C4-2B (cell line): ENCODE measurements around the gene WRAP73.
A peak's percentile ranks its signal among the peaks of the same experiment; 100 is the strongest.

Experiments used
- H3K27ac ChIP-seq: fragments of 450-650 bp; 2 replicates; pipeline ENCODE4 v1.5.1; 2017
- ZFX ChIP-seq: fragments of 450-650 bp; IDR thresholded peaks from 2 replicates; pipeline ENCODE4 v1.6.1; 2017
- TF ChIP-seq, protein P1 (sequence below): fragments of 450-650 bp; conservative IDR thresholded peaks from 2 replicates; pipeline ENCODE4 v1.5.1; 2017; ENCODE audit warnings: mild to moderate bottlenecking

The WRAP73 gene

DNA sequence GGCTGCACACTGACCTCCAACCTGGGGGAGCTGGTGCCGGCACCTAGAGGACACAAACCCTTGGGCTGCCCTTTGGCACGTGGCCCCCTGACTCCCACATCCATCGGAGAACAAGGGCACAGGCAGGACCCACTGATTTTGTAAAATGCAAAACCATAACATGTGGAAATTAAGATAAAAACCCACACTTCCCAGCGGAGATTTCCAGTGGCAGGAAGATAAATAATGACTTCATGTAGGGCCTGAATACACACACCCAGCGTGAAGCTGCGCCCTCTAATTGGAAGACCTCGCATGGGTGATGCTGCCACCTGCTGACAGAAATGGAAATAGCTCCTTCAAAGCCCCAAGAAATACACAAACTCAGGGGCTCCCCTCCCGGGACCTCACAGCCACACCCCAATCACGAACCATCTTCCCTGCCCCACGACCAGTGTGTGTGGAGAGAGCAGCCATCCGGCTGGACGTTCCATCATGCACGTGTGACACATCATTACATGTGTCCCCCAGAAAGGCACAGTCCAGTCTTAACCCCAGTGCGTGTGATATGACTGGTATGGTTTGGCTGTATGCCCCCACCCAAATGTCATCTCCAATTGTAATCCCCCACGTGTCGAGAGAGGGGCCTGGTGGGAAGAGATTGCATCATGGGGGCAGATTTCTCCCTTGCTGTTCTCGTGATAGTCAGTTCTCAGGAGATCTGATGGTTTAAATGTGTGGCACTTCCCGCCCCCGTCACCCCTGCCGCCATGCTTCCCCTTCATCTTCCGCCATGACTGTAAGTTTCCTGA, 30.8 kb downstream of the WRAP73 start:
- no peak overlapping the region for H3K27ac ChIP-seq
- TF ChIP-seq, protein P1, sequence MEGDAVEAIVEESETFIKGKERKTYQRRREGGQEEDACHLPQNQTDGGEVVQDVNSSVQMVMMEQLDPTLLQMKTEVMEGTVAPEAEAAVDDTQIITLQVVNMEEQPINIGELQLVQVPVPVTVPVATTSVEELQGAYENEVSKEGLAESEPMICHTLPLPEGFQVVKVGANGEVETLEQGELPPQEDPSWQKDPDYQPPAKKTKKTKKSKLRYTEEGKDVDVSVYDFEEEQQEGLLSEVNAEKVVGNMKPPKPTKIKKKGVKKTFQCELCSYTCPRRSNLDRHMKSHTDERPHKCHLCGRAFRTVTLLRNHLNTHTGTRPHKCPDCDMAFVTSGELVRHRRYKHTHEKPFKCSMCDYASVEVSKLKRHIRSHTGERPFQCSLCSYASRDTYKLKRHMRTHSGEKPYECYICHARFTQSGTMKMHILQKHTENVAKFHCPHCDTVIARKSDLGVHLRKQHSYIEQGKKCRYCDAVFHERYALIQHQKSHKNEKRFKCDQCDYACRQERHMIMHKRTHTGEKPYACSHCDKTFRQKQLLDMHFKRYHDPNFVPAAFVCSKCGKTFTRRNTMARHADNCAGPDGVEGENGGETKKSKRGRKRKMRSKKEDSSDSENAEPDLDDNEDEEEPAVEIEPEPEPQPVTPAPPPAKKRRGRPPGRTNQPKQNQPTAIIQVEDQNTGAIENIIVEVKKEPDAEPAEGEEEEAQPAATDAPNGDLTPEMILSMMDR: peak; percentile 93
- no peak for TF ChIP-seq ZFX

DNA sequence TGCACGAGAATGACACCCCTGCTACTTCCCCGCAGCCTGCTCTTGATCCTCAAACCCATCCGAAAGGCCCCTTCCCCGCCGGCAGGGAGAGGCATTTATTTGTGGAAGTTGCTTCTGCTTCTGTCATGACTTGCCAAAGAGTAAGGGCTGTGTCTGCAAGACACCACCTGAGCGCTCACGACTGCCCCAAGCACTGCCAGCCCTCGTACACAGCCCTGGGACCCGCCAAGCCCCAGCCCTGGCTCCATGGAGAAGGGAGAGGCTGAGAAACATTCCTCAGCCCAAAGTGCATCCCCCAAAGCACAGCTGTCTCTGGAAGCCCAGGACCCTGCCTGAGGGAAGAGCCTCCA, 31.4 kb downstream of the WRAP73 start:
- H3K27ac ChIP-seq: no peak overlapping the region
- TF ChIP-seq, protein P1: no peak
- TF ChIP-seq ZFX: no peak

DNA sequence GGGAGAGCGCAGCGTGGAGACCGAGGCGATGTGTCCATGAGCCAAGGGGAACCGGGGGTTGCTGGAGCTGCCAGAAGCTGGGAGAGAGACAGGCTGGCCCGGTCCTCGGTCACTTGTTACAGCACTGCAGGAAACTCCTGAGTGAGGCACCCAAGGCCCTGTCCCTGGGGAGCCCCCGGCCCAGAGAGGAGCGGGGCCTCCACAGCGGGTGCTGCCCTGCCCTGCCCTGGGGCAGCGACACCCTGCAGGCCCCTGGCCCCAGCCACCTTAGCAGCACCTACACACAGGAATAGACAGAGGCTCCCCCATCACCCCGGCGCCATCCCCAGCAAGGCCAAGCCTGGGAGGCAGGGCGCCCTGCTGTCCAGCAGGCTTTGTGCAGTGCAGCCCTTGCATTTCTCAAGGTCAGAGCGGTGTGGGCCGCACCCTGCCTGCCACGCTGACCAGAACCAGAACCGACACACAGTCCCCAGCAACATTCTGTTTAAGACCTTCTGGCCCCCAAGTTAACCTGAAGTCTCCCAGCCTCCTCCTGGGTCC, 32.0 kb downstream of the WRAP73 start:
- no peak for TF ChIP-seq ZFX
- TF ChIP-seq, protein P1: no peak
- no peak overlapping the region for H3K27ac ChIP-seq

DNA sequence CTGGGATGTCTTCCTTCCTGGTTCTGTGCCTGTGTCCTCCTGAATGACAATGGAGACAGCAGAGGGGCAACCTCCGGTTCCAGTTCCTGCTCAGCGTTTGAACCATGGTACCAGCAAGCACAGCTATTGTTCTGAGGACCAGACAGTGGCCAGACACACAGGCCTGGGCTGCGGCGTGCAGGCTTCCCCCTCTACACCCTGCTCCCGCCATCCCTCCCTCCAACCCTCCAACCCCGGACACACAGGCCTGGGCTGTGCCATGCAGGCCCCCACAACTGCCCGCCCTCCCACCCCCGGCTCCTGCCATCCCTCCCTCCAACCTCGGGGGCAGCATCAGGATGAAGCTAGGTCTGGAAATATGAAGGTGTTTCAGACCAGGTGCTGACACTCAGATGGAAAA, 33.0 kb downstream of the WRAP73 start:
- TF ChIP-seq, protein P1: no peak
- TF ChIP-seq ZFX: no peak
- H3K27ac ChIP-seq: no peak overlapping the region

DNA sequence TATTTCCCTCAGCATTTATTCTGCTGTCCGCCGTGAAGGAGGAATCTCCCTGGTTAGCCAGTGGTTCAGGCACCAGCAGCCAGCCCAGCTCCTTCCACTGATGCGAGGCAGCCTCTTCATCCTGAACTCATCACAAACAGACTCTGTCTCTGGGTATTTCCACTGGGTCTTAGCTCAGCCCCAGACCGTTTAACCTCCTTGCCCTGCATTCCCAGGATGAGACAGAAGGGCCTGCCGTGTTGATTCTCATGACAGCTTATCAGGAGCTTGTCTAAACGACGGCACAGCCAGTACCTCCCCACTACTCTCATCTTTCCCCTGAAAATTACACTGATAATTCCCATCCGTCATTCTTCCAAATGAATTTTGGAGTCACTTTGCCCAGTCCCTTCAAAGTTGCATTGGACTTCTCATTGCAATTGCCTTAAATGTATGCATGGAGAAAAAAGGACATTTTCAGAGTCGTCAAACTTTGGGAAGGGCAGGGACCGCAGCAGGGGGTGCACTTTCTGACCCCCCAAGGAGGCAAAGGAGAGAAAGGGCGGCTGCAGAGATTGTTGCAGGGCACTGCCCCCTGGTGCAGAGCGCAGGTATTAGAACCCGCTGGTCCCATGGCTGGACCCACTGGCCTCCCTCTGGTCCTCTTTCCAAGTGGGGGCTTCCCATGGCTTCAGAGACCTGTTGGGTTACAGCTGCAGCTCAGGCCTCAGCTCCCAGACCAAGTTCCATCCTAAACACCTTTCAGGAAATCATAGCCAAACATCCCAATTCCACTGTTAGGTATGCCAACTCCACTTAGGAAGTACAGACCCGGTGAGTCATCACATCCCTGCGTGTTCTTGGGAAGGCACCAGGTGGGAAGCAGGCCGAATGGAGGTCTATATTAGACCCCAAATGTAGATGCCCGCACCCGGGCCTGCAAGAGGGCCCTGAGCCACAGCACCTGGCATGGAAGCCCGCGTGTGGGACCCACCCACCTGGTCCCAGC, 34.9 kb downstream of the WRAP73 start:
- no peak overlapping the region for H3K27ac ChIP-seq
- TF ChIP-seq, protein P1: peak; percentile 91
- no peak for TF ChIP-seq ZFX

DNA sequence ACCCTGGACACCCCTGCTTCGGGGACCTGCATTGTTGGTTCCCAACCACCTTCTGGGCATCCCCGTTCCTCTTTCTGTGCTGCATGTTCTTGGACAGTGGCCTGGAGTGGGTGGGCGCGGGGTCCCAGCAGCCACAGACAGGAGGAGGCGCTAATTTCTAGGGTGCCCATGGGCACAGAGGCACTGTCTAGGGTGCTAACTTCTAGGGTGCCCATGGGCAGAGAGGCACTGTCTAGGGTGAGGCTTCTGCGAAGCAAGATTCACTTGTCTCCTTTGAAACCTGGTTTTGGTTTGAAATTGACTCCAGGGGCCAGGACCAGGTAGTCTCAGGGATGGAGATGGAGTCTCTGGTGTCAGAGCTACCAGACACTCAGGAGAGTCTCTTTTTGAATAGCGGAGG, 37.8 kb downstream of the WRAP73 start:
- no peak overlapping the region for H3K27ac ChIP-seq
- TF ChIP-seq, protein P1: no peak
- no peak for TF ChIP-seq ZFX
